GM23338 (cell line): Measurements from ENCODE around the gene FBXO41. TPM values are rescaled to one million over a fixed set of nuclear protein-coding genes. Genes with fewer than 3 reads are reported as not detected.
"Not testable (repeated sequence)": the region's sequence is repeated elsewhere in the genome, so short reads cannot be mapped to it uniquely, and the experiment has no call there.

ENCODE experiments used
- ATAC-seq: fragments of 200-7000 bp; cut with Tn5 transposase; 3 replicates; pipeline ENCODE4 v1.9.1; 2020
- DNase-seq: peaks from one replicate; pipeline ENCODE4 v3.0.0-alpha.2; 2015; ENCODE audit warnings: low spot score
- H2AFZ ChIP-seq: fragments of 200-600 bp; sonication (generic); 2 replicates; pipeline ENCODE4 v1.8.0; 2016; ENCODE audit warnings: antibody characterized with exemption, mild to moderate bottlenecking, moderate library complexity
- H3F3A ChIP-seq: fragments of 200-600 bp; sonication (generic); replicated peaks from 2 replicates; pipeline ENCODE4 v1.8.0; 2017; ENCODE audit warnings: antibody characterized with exemption, mixed run types, low read depth
- H3K27ac ChIP-seq: fragments of 200-600 bp; sonication (generic); 2 replicates; pipeline ENCODE4 v1.6.1; 2016; ENCODE audit warnings: low read depth
- H3K27me3 ChIP-seq: fragments of 200-600 bp; sonication (generic); 2 replicates; pipeline ENCODE4 v1.8.0; 2016; ENCODE audit warnings: mild to moderate bottlenecking, mixed run types, moderate library complexity; ENCODE audit not compliant: insufficient read depth
- H3K36me3 ChIP-seq: fragments of 200-600 bp; sonication (generic); 2 replicates; pipeline ENCODE4 v1.8.0; 2016; ENCODE audit warnings: mild to moderate bottlenecking; ENCODE audit not compliant: insufficient read depth
- H3K4me1 ChIP-seq: fragments of 200-600 bp; sonication (generic); 2 replicates; pipeline ENCODE4 v1.8.0; 2016; ENCODE audit warnings: mild to moderate bottlenecking, moderate library complexity; ENCODE audit not compliant: insufficient read depth
- H3K4me2 ChIP-seq: fragments of 200-600 bp; sonication (generic); 2 replicates; pipeline ENCODE4 v1.7.1; 2017; ENCODE audit warnings: mixed run types
- H3K4me3 ChIP-seq: fragments of 200-600 bp; sonication (generic); 2 replicates; pipeline ENCODE4 v1.6.1; 2016; ENCODE audit warnings: mixed run types
- H3K79me2 ChIP-seq: fragments of 200-600 bp; sonication (generic); replicated peaks from 2 replicates; pipeline ENCODE4 v1.8.0; 2017; ENCODE audit warnings: mild to moderate bottlenecking; ENCODE audit not compliant: insufficient read depth
- H3K9me2 ChIP-seq: fragments of 200-600 bp; sonication (generic); 2 replicates; pipeline ENCODE4 v1.8.0; 2017; ENCODE audit not compliant: insufficient read depth
- H4K20me1 ChIP-seq: fragments of 200-600 bp; sonication (generic); replicated peaks from 2 replicates; pipeline ENCODE4 v1.8.0; 2017; ENCODE audit warnings: mild to moderate bottlenecking; ENCODE audit not compliant: insufficient read depth
- H3K27ac Mint-ChIP-seq: 2 replicates; pipeline ENCODE4 v1.8.0; 2020; ENCODE audit warnings: inconsistent platforms, mild to moderate bottlenecking, moderate library complexity, mixed read lengths
- H3K27me3 Mint-ChIP-seq: 3 replicates; pipeline ENCODE4 v1.8.0; 2022; ENCODE audit warnings: low read depth, mild to moderate bottlenecking, moderate library complexity, mixed read lengths, inconsistent platforms; ENCODE audit not compliant: insufficient read depth, poor library complexity
- H3K36me3 Mint-ChIP-seq: 3 replicates; pipeline ENCODE4 v1.8.0; 2021; ENCODE audit warnings: low read depth, mild to moderate bottlenecking, inconsistent platforms, moderate library complexity, mixed read lengths
- H3K4me1 Mint-ChIP-seq: 3 replicates; pipeline ENCODE4 v1.8.0; 2020; ENCODE audit warnings: mild to moderate bottlenecking, inconsistent platforms, mixed read lengths
- H3K4me3 Mint-ChIP-seq: 3 replicates; pipeline ENCODE4 v1.8.0; 2021; ENCODE audit warnings: moderate library complexity, mild to moderate bottlenecking, inconsistent platforms, mixed read lengths
- H3K9me3 Mint-ChIP-seq: 3 replicates; pipeline ENCODE4 v1.8.0; 2020; ENCODE audit warnings: moderate library complexity, mild to moderate bottlenecking, inconsistent platforms, mixed read lengths
- CREB1 ChIP-seq: fragments of 250-450 bp; sonication (Bioruptor Pico); IDR thresholded peaks from 2 replicates; pipeline ENCODE4 v1.5.0; 2020; ENCODE audit warnings: low read depth, mild to moderate bottlenecking, moderate library complexity
- EZH2 ChIP-seq: fragments of 200-600 bp; sonication (generic); IDR thresholded peaks from one replicate; pipeline ENCODE4 v1.8.0; 2017; ENCODE audit warnings: antibody characterized with exemption, mild to moderate bottlenecking, low read depth; ENCODE audit not compliant: unreplicated experiment
- EZH2phosphoT487 ChIP-seq: fragments of 200-600 bp; sonication (generic); IDR thresholded peaks from one replicate; pipeline ENCODE4 v1.8.1; 2018; ENCODE audit warnings: antibody characterized with exemption; ENCODE audit not compliant: unreplicated experiment
- JUNB ChIP-seq: IDR thresholded peaks from one replicate; pipeline ENCODE4 v1.6.1; 2016; ENCODE audit warnings: antibody characterized with exemption; ENCODE audit not compliant: unreplicated experiment
- NANOG ChIP-seq: IDR thresholded peaks from 2 replicates; pipeline ENCODE4 v1.6.1; 2016; ENCODE audit warnings: antibody characterized with exemption, borderline replicate concordance
- POLR2AphosphoS5 ChIP-seq: IDR thresholded peaks from 2 replicates; pipeline ENCODE4 v1.6.1; 2016; ENCODE audit warnings: antibody characterized with exemption, low read depth
- STAT1 ChIP-seq: IDR thresholded peaks from one replicate; pipeline ENCODE4 v1.6.1; 2016; ENCODE audit warnings: antibody characterized with exemption; ENCODE audit not compliant: unreplicated experiment
- ZNF114 ChIP-seq: fragments of 250-450 bp; sonication (Bioruptor Pico); IDR thresholded peaks from 2 replicates; pipeline ENCODE4 v1.5.0; 2020; ENCODE audit warnings: mild to moderate bottlenecking, moderate library complexity
- ZNF331 ChIP-seq: fragments of 250-450 bp; sonication (Bioruptor Pico); IDR thresholded peaks from 2 replicates; pipeline ENCODE4 v1.5.0; 2020; ENCODE audit warnings: low read depth, mild to moderate bottlenecking, moderate library complexity
- polyA plus RNA-seq: library from polyadenylated mRNA; unstranded; fragments of >200 nt; fragmentation: Nextera tagmentation; extraction: Ambion mirVana; gene quantifications from 2 replicates; pipeline ENCODE4 v1.2.1, GENCODE V29; 2016
- total RNA-seq: library from RNA; depleted of rRNA; stranded (reverse); fragments of >200 nt; shearing (Covaris generic); gene quantifications from 2 replicates; pipeline ENCODE4 v1.2.3, GENCODE V29; 2014
- TF ChIP-seq, protein P1 (sequence below), 2 experiments: fragments of 200-600 bp in 1 of 2; sonication (generic) in 1 of 2; conservative IDR thresholded peaks; 2 replicates each; pipeline versions ENCODE4 v1.5.1 to v1.6.1; 2016 to 2017; ENCODE audit warnings: antibody characterized with exemption in 2 of 2, low read depth in 2 of 2, mild to moderate bottlenecking in 2 of 2, moderate library complexity in 1 of 2
- TF ChIP-seq, protein P2 (sequence below): fragments of 250-450 bp; sonication (Bioruptor Pico); IDR thresholded peaks from 2 replicates; pipeline ENCODE4 v1.5.0; 2020; ENCODE audit warnings: mild to moderate bottlenecking, moderate library complexity
- TF ChIP-seq, protein P3 (sequence below): IDR thresholded peaks from 2 replicates; pipeline ENCODE4 v1.6.1; 2016; ENCODE audit warnings: antibody characterized with exemption

Gene FBXO41
- total and polyA plus RNA-seq, 2 experiments from 2014 or later: 3.5 to 13.8 TPM

DNA sequence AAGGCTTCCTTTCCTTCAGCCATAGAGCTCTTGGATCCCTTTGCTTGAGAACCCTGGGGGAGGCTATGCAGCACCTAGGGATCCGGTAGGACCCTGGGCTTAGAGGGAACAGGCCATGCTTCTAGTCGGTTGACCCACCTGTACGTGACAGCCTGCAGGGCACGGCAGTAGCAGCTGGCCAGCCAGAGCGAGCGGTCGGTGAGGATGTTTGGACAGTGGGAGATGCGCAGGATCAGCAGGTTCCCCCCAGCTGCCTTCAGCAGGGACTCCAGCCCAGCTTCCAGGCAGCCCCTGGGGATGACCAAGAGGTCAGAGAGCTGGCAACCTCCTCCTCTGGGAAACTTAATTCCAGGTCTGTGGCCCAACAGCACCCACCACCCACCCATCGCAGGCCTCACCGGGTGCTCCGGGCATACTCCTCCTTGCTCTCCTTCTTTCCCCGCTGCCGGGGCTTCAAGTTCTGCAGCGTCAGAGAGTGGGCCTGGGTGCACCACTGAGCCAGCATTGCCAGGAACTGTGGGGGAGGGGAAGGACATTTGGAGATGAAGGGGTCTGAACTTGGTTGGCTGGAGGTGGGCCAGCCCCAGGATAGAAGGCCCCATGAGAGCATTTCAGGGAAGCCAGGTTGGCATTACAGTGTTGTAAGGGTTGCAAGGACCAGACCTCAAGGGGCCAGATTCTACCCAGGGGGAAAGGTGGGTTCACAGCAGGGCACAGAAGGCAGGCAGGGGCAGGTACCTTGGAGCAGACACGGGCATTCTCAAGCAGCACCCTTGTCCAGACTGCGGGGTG, 20.5 kb downstream of the FBXO41 start:
- Histone ChIP-seq H3K79me2 (0 out of 2 replicates have a peak, but pooled peaks cover 5% of the 10 kb centered on the region), H3K4me2 (no peak overlapping the region), H3K4me1 (peaks cover 14% of the 10 kb centered on the region), H3F3A (peaks cover 8% of the 10 kb centered on the region; the same call in 1 of the 2 replicates), H4K20me1 (peaks cover 10% of the 10 kb centered on the region), H3K9me2 (no peaks in the 10 kb centered on the region), H3K27me3 (peaks cover 16% of the 10 kb centered on the region), H3K27ac (no peak overlapping the region), H2AFZ (no peak overlapping the region), H3K36me3 (no peaks in the 10 kb centered on the region; the same call in 1 of the 2 replicates), H3K4me3 (no peak overlapping the region)
- no peak for ATAC-seq
- no peak for DNase-seq
- Mint-ChIP-seq H3K9me3 (no peaks in the 10 kb centered on the region; the same call in 1 of the 3 replicates), H3K27me3 (peaks cover 19% of the 10 kb centered on the region), H3K4me1 (peaks cover 15% of the 10 kb centered on the region), H3K36me3 (peaks cover 24% of the 10 kb centered on the region), H3K27ac (no peak overlapping the region), H3K4me3 (no peak overlapping the region)
- no peak for TF ChIP-seq NANOG
- TF ChIP-seq JUNB: no peak
- TF ChIP-seq STAT1: no peak
- TF ChIP-seq ZNF114: no peak
- TF ChIP-seq, protein P1, sequence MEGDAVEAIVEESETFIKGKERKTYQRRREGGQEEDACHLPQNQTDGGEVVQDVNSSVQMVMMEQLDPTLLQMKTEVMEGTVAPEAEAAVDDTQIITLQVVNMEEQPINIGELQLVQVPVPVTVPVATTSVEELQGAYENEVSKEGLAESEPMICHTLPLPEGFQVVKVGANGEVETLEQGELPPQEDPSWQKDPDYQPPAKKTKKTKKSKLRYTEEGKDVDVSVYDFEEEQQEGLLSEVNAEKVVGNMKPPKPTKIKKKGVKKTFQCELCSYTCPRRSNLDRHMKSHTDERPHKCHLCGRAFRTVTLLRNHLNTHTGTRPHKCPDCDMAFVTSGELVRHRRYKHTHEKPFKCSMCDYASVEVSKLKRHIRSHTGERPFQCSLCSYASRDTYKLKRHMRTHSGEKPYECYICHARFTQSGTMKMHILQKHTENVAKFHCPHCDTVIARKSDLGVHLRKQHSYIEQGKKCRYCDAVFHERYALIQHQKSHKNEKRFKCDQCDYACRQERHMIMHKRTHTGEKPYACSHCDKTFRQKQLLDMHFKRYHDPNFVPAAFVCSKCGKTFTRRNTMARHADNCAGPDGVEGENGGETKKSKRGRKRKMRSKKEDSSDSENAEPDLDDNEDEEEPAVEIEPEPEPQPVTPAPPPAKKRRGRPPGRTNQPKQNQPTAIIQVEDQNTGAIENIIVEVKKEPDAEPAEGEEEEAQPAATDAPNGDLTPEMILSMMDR (conservative IDR thresholded peaks at IDR 0.05; ENCODE audit: low read depth in 2 of 2): no peak
- no peak for TF ChIP-seq POLR2AphosphoS5
- TF ChIP-seq CREB1 (CRISPR knock-in tag): no peak
- no peak for TF ChIP-seq EZH2phosphoT487
- TF ChIP-seq, protein P2, sequence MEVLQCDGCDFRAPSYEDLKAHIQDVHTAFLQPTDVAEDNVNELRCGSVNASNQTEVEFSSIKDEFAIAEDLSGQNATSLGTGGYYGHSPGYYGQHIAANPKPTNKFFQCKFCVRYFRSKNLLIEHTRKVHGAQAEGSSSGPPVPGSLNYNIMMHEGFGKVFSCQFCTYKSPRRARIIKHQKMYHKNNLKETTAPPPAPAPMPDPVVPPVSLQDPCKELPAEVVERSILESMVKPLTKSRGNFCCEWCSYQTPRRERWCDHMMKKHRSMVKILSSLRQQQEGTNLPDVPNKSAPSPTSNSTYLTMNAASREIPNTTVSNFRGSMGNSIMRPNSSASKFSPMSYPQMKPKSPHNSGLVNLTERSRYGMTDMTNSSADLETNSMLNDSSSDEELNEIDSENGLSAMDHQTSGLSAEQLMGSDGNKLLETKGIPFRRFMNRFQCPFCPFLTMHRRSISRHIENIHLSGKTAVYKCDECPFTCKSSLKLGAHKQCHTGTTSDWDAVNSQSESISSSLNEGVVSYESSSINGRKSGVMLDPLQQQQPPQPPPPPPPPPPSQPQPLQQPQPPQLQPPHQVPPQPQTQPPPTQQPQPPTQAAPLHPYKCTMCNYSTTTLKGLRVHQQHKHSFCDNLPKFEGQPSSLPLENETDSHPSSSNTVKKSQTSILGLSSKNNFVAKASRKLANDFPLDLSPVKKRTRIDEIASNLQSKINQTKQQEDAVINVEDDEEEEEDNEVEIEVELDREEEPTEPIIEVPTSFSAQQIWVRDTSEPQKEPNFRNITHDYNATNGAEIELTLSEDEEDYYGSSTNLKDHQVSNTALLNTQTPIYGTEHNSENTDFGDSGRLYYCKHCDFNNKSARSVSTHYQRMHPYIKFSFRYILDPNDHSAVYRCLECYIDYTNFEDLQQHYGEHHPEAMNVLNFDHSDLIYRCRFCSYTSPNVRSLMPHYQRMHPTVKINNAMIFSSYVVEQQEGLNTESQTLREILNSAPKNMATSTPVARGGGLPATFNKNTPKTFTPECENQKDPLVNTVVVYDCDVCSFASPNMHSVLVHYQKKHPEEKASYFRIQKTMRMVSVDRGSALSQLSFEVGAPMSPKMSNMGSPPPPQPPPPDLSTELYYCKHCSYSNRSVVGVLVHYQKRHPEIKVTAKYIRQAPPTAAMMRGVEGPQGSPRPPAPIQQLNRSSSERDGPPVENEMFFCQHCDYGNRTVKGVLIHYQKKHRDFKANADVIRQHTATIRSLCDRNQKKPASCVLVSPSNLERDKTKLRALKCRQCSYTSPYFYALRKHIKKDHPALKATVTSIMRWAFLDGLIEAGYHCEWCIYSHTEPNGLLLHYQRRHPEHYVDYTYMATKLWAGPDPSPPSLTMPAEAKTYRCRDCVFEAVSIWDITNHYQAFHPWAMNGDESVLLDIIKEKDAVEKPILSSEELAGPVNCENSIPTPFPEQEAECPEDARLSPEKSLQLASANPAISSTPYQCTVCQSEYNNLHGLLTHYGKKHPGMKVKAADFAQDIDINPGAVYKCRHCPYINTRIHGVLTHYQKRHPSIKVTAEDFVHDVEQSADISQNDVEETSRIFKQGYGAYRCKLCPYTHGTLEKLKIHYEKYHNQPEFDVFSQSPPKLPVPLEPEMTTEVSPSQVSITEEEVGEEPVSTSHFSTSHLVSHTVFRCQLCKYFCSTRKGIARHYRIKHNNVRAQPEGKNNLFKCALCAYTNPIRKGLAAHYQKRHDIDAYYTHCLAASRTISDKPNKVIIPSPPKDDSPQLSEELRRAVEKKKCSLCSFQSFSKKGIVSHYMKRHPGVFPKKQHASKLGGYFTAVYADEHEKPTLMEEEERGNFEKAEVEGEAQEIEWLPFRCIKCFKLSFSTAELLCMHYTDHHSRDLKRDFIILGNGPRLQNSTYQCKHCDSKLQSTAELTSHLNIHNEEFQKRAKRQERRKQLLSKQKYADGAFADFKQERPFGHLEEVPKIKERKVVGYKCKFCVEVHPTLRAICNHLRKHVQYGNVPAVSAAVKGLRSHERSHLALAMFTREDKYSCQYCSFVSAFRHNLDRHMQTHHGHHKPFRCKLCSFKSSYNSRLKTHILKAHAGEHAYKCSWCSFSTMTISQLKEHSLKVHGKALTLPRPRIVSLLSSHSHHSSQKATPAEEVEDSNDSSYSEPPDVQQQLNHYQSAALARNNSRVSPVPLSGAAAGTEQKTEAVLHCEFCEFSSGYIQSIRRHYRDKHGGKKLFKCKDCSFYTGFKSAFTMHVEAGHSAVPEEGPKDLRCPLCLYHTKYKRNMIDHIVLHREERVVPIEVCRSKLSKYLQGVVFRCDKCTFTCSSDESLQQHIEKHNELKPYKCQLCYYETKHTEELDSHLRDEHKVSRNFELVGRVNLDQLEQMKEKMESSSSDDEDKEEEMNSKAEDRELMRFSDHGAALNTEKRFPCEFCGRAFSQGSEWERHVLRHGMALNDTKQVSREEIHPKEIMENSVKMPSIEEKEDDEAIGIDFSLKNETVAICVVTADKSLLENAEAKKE (CRISPR knock-in tag): no peak
- no peak for TF ChIP-seq EZH2
- no peak for TF ChIP-seq ZNF331 (CRISPR knock-in tag)
- TF ChIP-seq, protein P3, sequence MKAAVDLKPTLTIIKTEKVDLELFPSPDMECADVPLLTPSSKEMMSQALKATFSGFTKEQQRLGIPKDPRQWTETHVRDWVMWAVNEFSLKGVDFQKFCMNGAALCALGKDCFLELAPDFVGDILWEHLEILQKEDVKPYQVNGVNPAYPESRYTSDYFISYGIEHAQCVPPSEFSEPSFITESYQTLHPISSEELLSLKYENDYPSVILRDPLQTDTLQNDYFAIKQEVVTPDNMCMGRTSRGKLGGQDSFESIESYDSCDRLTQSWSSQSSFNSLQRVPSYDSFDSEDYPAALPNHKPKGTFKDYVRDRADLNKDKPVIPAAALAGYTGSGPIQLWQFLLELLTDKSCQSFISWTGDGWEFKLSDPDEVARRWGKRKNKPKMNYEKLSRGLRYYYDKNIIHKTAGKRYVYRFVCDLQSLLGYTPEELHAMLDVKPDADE: no peak

DNA sequence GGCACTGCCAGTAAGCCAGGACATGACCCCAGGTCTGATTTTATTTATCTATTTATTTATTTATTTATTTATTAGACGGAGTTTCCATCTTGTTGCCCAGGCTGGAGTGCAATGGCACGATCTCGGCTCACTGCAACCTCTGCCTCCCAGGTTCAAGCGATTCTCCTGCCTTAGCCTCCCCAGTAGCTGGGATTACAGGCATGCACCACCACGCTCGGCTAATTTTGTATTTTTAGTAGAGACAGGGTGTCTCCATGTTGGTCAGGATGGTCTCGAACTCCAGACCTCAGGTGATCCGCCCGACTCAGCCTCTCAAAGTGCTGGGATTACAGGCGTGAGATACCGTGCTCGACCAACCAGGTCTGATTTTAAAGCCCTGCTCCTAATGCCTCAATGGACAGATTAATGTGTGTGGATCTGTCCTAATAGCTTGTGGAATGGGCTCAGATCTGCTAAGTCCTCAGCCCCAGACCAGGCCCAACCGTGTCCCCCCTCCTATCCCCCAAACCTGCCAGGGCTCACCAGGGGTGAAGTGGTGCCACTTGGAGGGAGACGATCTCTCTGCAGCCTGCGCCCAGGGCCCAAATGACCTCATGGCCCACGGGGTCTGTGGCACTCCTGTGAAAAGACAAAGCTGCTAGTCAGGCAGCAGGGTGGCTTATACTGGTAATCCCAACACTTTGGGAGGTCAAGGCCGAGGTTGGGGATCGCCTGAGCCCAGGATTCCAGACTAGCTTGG, 21.4 kb downstream of the FBXO41 start:
- not testable (repeated sequence) for H3K27me3 ChIP-seq, DNase-seq, H3K27ac Mint-ChIP-seq, H3K4me3 ChIP-seq, H3K36me3 ChIP-seq, H3K27ac ChIP-seq, H3K79me2 ChIP-seq, ATAC-seq, H3K4me2 ChIP-seq, H3K4me1 ChIP-seq, H2AFZ ChIP-seq, H3K4me3 Mint-ChIP-seq, H3F3A ChIP-seq, H3K9me2 ChIP-seq, H3K4me1 Mint-ChIP-seq, H3K9me3 Mint-ChIP-seq, H4K20me1 ChIP-seq
- peaks cover 19% of the 10 kb centered on the region for H3K36me3 Mint-ChIP-seq
- H3K27me3 Mint-ChIP-seq: peaks cover 10% of the 10 kb centered on the region
